Measurements from ENCODE around the gene SUN1. TPM values are rescaled to one million over a fixed set of nuclear protein-coding genes. Genes with fewer than 3 reads are reported as not detected.
A peak's percentile ranks its signal among the peaks of the same experiment; 100 is the strongest.
"Not testable (repeated sequence)": the region's sequence is repeated elsewhere in the genome, so short reads cannot be mapped to it uniquely, and the experiment has no call there.

The SUN1 gene
- total and polyA plus RNA-seq, 5 donors from 2014 or later = 46.8 to 90.0 (median 54.4) TPM

- H3K9me3 Mint-ChIP-seq = no peaks in the 10 kb centered on the region
- no peaks in the 10 kb centered on the region for H3K27me3 Mint-ChIP-seq
- DNase-seq = no peak
- H3K4me3 ChIP-seq (ENCODE audit: low read depth, low read length) = no peak overlapping the region
- peaks cover 52% of the 10 kb centered on the region for H3K36me3 Mint-ChIP-seq
- H3K27ac ChIP-seq (ENCODE audit: insufficient read depth, low read length, poor library complexity, severe bottlenecking) = no peak overlapping the region
- H3K4me1 Mint-ChIP-seq = peaks cover 0 to 2% (median 0%) of the 10 kb centered on the region in 4 donors
- H3K36me3 ChIP-seq (ENCODE audit: control insufficient read depth, insufficient read depth, low read length) = peaks cover 61% of the 10 kb centered on the region
- no peak overlapping the region for H3K4me3 Mint-ChIP-seq
- no peak overlapping the region for H3K27ac Mint-ChIP-seq
- H3K4me1 ChIP-seq (ENCODE audit: control insufficient read depth, insufficient read depth, low read length, poor library complexity, severe bottlenecking) = no peaks in the 10 kb centered on the region
- H3K9me3 ChIP-seq (ENCODE audit: control insufficient read depth in 2 of 2, low read length in 2 of 2) = no peaks in the 10 kb centered on the region
- no peaks in the 10 kb centered on the region for H3K27me3 ChIP-seq (ENCODE audit: control insufficient read depth, insufficient read depth, low read length)
- no peak for ATAC-seq (ENCODE audit: low read depth in 2 of 2)
Observed at GRCh38 chr7:863106-863505, 30.8 kb downstream of the SUN1 start.

- Histone ChIP-seq H3K4me1 (ENCODE audit: control insufficient read depth, insufficient read depth, low read length, poor library complexity, severe bottlenecking) (no peaks in the 10 kb centered on the region), H3K27me3 (ENCODE audit: control insufficient read depth, insufficient read depth, low read length) (no peaks in the 10 kb centered on the region), H3K4me3 (ENCODE audit: low read depth, low read length) (no peak overlapping the region), H3K27ac (ENCODE audit: insufficient read depth, low read length, poor library complexity, severe bottlenecking) (no peak overlapping the region), H3K36me3 (ENCODE audit: control insufficient read depth, insufficient read depth, low read length) (peaks cover 54% of the 10 kb centered on the region), H3K9me3 (ENCODE audit: control insufficient read depth in 2 of 2, low read length in 2 of 2) (no peaks in the 10 kb centered on the region)
- H3K9me3 Mint-ChIP-seq = no peaks in the 10 kb centered on the region
- ATAC-seq (ENCODE audit: low read depth in 2 of 2) = no peak
- H3K36me3 Mint-ChIP-seq = peaks cover 43% of the 10 kb centered on the region
- no peak for DNase-seq
- H3K4me1 Mint-ChIP-seq = peaks cover 0 to 2% (median 0%) of the 10 kb centered on the region in 4 donors
- no peak overlapping the region for H3K27ac Mint-ChIP-seq
- no peaks in the 10 kb centered on the region for H3K27me3 Mint-ChIP-seq
- H3K4me3 Mint-ChIP-seq = no peak overlapping the region
Observed at GRCh38 chr7:865921-866320, 33.6 kb downstream of the SUN1 start.

GRCh38 chr7:867001-867405 is 34.7 kb downstream of the SUN1 start:
- Mint-ChIP-seq H3K9me3 (no peaks in the 10 kb centered on the region), H3K4me1 (peaks cover 0 to 5% (median 0%) of the 10 kb centered on the region in 4 donors), H3K27me3 (no peaks in the 10 kb centered on the region), H3K4me3 (no peak overlapping the region), H3K27ac (peak overlapping the region in 1 of 3 donors; percentile 46), H3K36me3 (peaks cover 37% of the 10 kb centered on the region)
- DNase-seq (no peak), ATAC-seq (ENCODE audit: low read depth in 2 of 2) (no peak)
- Histone ChIP-seq H3K9me3 (ENCODE audit: control insufficient read depth in 2 of 2, low read length in 2 of 2) (no peaks in the 10 kb centered on the region), H3K36me3 (ENCODE audit: control insufficient read depth, insufficient read depth, low read length) (peaks cover 49% of the 10 kb centered on the region), H3K4me1 (ENCODE audit: control insufficient read depth, insufficient read depth, low read length, poor library complexity, severe bottlenecking) (no peaks in the 10 kb centered on the region), H3K4me3 (ENCODE audit: low read depth, low read length) (no peak overlapping the region), H3K27ac (ENCODE audit: insufficient read depth, low read length, poor library complexity, severe bottlenecking) (no peak overlapping the region), H3K27me3 (ENCODE audit: control insufficient read depth, insufficient read depth, low read length) (no peaks in the 10 kb centered on the region)

GRCh38 chr7:867406-868188 is 35.3 kb downstream of the SUN1 start:
- ATAC-seq (ENCODE audit: low read depth in 2 of 2) (no peak), DNase-seq (no peak)
- no peak overlapping the region for H3K27ac ChIP-seq (ENCODE audit: insufficient read depth, low read length, poor library complexity, severe bottlenecking)
- no peaks in the 10 kb centered on the region for H3K27me3 ChIP-seq (ENCODE audit: control insufficient read depth, insufficient read depth, low read length)
- Mint-ChIP-seq H3K27me3 (no peaks in the 10 kb centered on the region), H3K27ac (no peak overlapping the region), H3K4me3 (no peak overlapping the region), H3K9me3 (no peaks in the 10 kb centered on the region), H3K36me3 (peaks cover 38% of the 10 kb centered on the region), H3K4me1 (peaks cover 0 to 6% (median 0%) of the 10 kb centered on the region in 4 donors)
- no peaks in the 10 kb centered on the region for H3K9me3 ChIP-seq (ENCODE audit: control insufficient read depth in 2 of 2, low read length in 2 of 2)
- H3K4me3 ChIP-seq (ENCODE audit: low read depth, low read length) = no peak overlapping the region
- peaks cover 49% of the 10 kb centered on the region for H3K36me3 ChIP-seq (ENCODE audit: control insufficient read depth, insufficient read depth, low read length)
- H3K4me1 ChIP-seq (ENCODE audit: control insufficient read depth, insufficient read depth, low read length, poor library complexity, severe bottlenecking) = no peaks in the 10 kb centered on the region

- H3K36me3 Mint-ChIP-seq = peaks cover 41% of the 10 kb centered on the region
- H3K27me3 ChIP-seq (ENCODE audit: control insufficient read depth, insufficient read depth, low read length) = no peaks in the 10 kb centered on the region
- no peaks in the 10 kb centered on the region for H3K27me3 Mint-ChIP-seq
- no peak overlapping the region for H3K4me3 Mint-ChIP-seq
- H3K9me3 Mint-ChIP-seq = no peaks in the 10 kb centered on the region
- no peak for DNase-seq
- H3K9me3 ChIP-seq (ENCODE audit: control insufficient read depth in 2 of 2, low read length in 2 of 2) = no peaks in the 10 kb centered on the region
- peaks cover 1 to 9% (median 2%) of the 10 kb centered on the region in 4 donors for H3K4me1 Mint-ChIP-seq
- no peak overlapping the region for H3K27ac ChIP-seq (ENCODE audit: insufficient read depth, low read length, poor library complexity, severe bottlenecking)
- no peak overlapping the region for H3K4me3 ChIP-seq (ENCODE audit: low read depth, low read length)
- H3K36me3 ChIP-seq (ENCODE audit: control insufficient read depth, insufficient read depth, low read length) = peaks cover 48% of the 10 kb centered on the region
- no peak overlapping the region for H3K27ac Mint-ChIP-seq
- no peak for ATAC-seq (ENCODE audit: low read depth in 2 of 2)
- no peaks in the 10 kb centered on the region for H3K4me1 ChIP-seq (ENCODE audit: control insufficient read depth, insufficient read depth, low read length, poor library complexity, severe bottlenecking)
Observed at GRCh38 chr7:868189-868486, 35.9 kb downstream of the SUN1 start.

- no peaks in the 10 kb centered on the region for H3K4me1 ChIP-seq (ENCODE audit: control insufficient read depth, insufficient read depth, low read length, poor library complexity, severe bottlenecking)
- Mint-ChIP-seq H3K27ac (peak overlapping the region in 1 of 3 donors; percentile 75), H3K4me3 (no peak overlapping the region), H3K27me3 (no peaks in the 10 kb centered on the region), H3K9me3 (no peaks in the 10 kb centered on the region), H3K4me1 (peaks cover 7 to 16% (median 11%) of the 10 kb centered on the region in 4 donors), H3K36me3 (peaks cover 42% of the 10 kb centered on the region)
- H3K4me3 ChIP-seq (ENCODE audit: low read depth, low read length) = no peak overlapping the region
- no peak for DNase-seq
- H3K27me3 ChIP-seq (ENCODE audit: control insufficient read depth, insufficient read depth, low read length) = no peaks in the 10 kb centered on the region
- H3K27ac ChIP-seq (ENCODE audit: insufficient read depth, low read length, poor library complexity, severe bottlenecking) = no peak overlapping the region
- peaks cover 45% of the 10 kb centered on the region for H3K36me3 ChIP-seq (ENCODE audit: control insufficient read depth, insufficient read depth, low read length)
- ATAC-seq (ENCODE audit: low read depth in 2 of 2) = no peak
- H3K9me3 ChIP-seq (ENCODE audit: control insufficient read depth in 2 of 2, low read length in 2 of 2) = no peaks in the 10 kb centered on the region
Observed at GRCh38 chr7:869348-869747, 37.1 kb downstream of the SUN1 start.

GRCh38 chr7:871900-872537 is 39.7 kb downstream of the SUN1 start:
- Mint-ChIP-seq H3K9me3 (no peaks in the 10 kb centered on the region), H3K36me3 (peaks cover 29% of the 10 kb centered on the region), H3K4me1 (peaks cover 7 to 15% (median 11%) of the 10 kb centered on the region in 4 donors), H3K27me3 (no peaks in the 10 kb centered on the region), H3K27ac (no peak overlapping the region), H3K4me3 (peak overlapping the region in 1 of 4 donors; percentile 32)
- ATAC-seq (ENCODE audit: low read depth in 2 of 2) (no peak), DNase-seq (no peak)
- H3K27ac ChIP-seq (ENCODE audit: insufficient read depth, low read length, poor library complexity, severe bottlenecking) = no peak overlapping the region
- H3K9me3 ChIP-seq (ENCODE audit: control insufficient read depth in 2 of 2, low read length in 2 of 2) = no peaks in the 10 kb centered on the region
- no peaks in the 10 kb centered on the region for H3K27me3 ChIP-seq (ENCODE audit: control insufficient read depth, insufficient read depth, low read length)
- H3K4me3 ChIP-seq (ENCODE audit: low read depth, low read length) = no peak overlapping the region
- peaks cover 30% of the 10 kb centered on the region for H3K36me3 ChIP-seq (ENCODE audit: control insufficient read depth, insufficient read depth, low read length)
- H3K4me1 ChIP-seq (ENCODE audit: control insufficient read depth, insufficient read depth, low read length, poor library complexity, severe bottlenecking) = no peaks in the 10 kb centered on the region

- Mint-ChIP-seq H3K27ac (peak overlapping the region in 2 of 3 donors; percentile 84), H3K4me3 (peak overlapping the region in 1 of 4 donors; percentile 76), H3K4me1 (peaks cover 7 to 15% (median 11%) of the 10 kb centered on the region in 4 donors), H3K36me3 (peaks cover 24% of the 10 kb centered on the region)
- not testable (repeated sequence) for H3K4me3 ChIP-seq (ENCODE audit: low read depth, low read length); ATAC-seq (ENCODE audit: low read depth in 2 of 2); H3K27me3 Mint-ChIP-seq; H3K27me3 ChIP-seq (ENCODE audit: control insufficient read depth, insufficient read depth, low read length); H3K9me3 Mint-ChIP-seq; H3K27ac ChIP-seq (ENCODE audit: insufficient read depth, low read length, poor library complexity, severe bottlenecking); H3K4me1 ChIP-seq (ENCODE audit: control insufficient read depth, insufficient read depth, low read length, poor library complexity, severe bottlenecking); DNase-seq; H3K9me3 ChIP-seq (ENCODE audit: control insufficient read depth in 2 of 2, low read length in 2 of 2)
- peaks cover 23% of the 10 kb centered on the region for H3K36me3 ChIP-seq (ENCODE audit: control insufficient read depth, insufficient read depth, low read length)
Observed at GRCh38 chr7:872685-873084, 40.4 kb downstream of the SUN1 start.
